ENCODE results near the gene TYW1. TPM values are rescaled to one million over a fixed set of nuclear protein-coding genes. Genes with fewer than 3 reads are reported as not detected.
"Not testable (repeated sequence)": the region's sequence is repeated elsewhere in the genome, so short reads cannot be mapped to it uniquely, and the experiment has no call there.

The TYW1 gene
- total and polyA plus RNA-seq, 12 donors: 6.7 to 15.1 (median 9.4) TPM

DNA sequence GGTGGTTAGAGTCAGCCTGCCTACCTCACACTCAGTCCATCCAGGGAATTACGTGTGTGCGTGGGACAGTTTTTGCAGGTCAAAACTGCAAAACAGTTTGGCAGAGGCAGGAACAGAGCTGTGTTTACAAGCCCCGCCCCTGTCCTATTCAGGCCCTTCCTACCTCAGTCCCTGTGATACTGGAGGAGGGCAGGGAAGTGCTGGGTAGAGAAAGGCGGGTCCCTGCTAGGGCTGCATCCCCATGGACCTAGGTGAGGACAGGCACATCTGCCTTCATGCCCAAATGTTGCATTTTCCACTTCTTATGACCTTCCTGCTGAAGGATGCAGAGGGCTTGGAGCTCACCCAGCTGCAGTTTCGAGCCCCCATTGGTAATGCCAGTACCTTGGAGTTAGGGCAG lies 26.3 kb upstream of the TYW1 start:
- intact Hi-C loops (cut with DNase I): no loop called here
- 75 to 78% methylated on average over 5 of the region's 5 CpGs for WGBS, 2 donors
- no peak overlapping the region for H3K27ac ChIP-seq

DNA sequence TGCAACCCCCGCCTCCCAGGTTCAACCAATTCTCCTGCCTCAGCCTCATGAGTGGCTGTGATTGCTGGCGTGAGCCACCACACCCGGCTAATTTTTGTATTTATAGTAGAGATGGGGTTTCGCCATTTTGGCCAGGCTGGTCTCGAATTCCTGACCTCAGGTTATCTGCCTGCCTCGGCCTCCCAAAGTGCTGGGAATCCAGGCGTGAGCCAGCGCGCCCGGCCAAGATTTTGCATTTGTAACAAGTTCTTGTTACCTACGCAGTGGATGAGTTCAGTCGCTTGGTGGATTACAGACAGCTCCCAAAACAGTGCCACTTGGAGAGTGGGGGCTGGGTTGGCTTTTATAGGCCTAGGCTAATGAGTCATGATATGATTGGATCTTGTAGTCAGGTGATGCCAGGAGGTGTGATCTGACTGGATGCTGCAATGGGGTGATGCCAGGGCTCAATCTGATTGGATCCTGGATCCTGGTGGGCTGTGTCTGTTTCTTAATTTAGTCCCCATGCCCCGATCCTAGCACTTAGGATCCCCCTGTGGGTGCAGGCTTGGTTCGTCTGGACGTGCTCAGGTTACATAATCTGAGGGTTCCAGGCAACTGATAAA lies 21.5 kb upstream of the TYW1 start:
- 82 to 85% methylated on average over 15 of the region's 15 CpGs for WGBS, 2 donors
- Histone ChIP-seq H3K27ac (no peak overlapping the region), H3K36me3 (no peaks in the 10 kb centered on the region), H3K4me3 (no peak overlapping the region), H3K4me1 (no peaks in the 10 kb centered on the region), H3K9me3 (peaks cover 0 to 8% (median under 1%) of the 10 kb centered on the region in 11 donors), H3K27me3 (no peaks in the 10 kb centered on the region)
- TF ChIP-seq, protein P1, sequence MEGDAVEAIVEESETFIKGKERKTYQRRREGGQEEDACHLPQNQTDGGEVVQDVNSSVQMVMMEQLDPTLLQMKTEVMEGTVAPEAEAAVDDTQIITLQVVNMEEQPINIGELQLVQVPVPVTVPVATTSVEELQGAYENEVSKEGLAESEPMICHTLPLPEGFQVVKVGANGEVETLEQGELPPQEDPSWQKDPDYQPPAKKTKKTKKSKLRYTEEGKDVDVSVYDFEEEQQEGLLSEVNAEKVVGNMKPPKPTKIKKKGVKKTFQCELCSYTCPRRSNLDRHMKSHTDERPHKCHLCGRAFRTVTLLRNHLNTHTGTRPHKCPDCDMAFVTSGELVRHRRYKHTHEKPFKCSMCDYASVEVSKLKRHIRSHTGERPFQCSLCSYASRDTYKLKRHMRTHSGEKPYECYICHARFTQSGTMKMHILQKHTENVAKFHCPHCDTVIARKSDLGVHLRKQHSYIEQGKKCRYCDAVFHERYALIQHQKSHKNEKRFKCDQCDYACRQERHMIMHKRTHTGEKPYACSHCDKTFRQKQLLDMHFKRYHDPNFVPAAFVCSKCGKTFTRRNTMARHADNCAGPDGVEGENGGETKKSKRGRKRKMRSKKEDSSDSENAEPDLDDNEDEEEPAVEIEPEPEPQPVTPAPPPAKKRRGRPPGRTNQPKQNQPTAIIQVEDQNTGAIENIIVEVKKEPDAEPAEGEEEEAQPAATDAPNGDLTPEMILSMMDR (IDR thresholded peaks at IDR 0.05): no peak
- intact Hi-C loops (cut with DNase I): no loop called here
- DNase-seq (no peak), ATAC-seq (no peak)

More for the DNA sequence above, 26.3 kb upstream of the TYW1 start:
- Histone ChIP-seq H3K4me1 (no peaks in the 10 kb centered on the region), H3K9me3 (no peaks in the 10 kb centered on the region), H3K27me3 (no peaks in the 10 kb centered on the region), H3K36me3 (no peaks in the 10 kb centered on the region), H3K4me3 (no peak overlapping the region)
- DNase-seq (no peak), ATAC-seq (no peak)
- TF ChIP-seq, protein P1 (IDR thresholded peaks at IDR 0.05): no peak

DNA sequence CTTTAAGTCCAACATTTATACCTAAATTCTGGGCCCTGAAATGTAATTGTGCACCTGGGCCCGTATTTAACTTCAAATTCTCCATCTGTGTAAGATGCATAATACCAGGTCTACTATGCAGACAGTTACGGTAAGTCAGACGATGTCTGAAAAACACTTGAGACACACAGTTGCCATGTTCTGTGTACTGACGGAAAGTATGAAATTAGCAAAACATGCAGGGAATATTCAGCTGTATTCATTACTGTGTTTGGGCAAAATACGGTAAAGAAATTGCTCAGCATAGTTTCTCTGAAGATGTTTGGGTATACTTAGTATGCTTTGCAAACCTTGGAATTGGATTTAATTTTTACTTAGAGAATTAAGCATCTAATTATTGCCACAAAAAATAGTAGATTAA lies 18.3 kb upstream of the TYW1 start:
- DNase-seq; H3K4me3 ChIP-seq; ATAC-seq; H3K4me1 ChIP-seq; H3K36me3 ChIP-seq; intact Hi-C loops (cut with DNase I); H3K27ac ChIP-seq; H3K27me3 ChIP-seq: not testable (repeated sequence)
- WGBS, 2 donors: 89 to 91% methylated on average over 4 of the region's 5 CpGs
- H3K9me3 ChIP-seq: peaks cover 0 to 20% (median 7%) of the 10 kb centered on the region in 11 donors

DNA sequence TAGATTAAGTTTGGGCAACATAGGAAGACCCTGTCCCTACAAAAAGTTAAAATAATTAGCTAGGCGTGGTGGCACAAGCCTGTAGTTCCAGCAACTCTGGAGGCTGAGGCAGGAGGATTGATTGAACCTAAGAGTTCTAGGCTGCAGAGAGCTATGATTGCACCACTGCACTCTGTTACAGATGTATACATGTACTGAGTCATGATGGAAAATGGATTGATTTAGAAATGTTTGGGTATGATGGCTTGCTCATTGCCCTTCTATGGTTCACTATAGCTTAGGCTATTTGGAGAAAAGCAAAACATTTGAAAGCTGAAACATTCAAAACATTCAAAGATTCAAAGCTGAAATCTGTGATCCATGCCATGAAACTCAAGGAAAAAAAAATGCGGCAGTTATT lies 17.6 kb upstream of the TYW1 start:
- WGBS, 2 donors: 93 to 95% methylated on average over 2 of the region's 2 CpGs
- DNase-seq; ATAC-seq; intact Hi-C loops (cut with DNase I); H3K4me3 ChIP-seq; H3K27me3 ChIP-seq; H3K4me1 ChIP-seq; H3K27ac ChIP-seq; H3K36me3 ChIP-seq: not testable (repeated sequence)
- peaks cover 0 to 20% (median 7%) of the 10 kb centered on the region in 11 donors for H3K9me3 ChIP-seq

DNA sequence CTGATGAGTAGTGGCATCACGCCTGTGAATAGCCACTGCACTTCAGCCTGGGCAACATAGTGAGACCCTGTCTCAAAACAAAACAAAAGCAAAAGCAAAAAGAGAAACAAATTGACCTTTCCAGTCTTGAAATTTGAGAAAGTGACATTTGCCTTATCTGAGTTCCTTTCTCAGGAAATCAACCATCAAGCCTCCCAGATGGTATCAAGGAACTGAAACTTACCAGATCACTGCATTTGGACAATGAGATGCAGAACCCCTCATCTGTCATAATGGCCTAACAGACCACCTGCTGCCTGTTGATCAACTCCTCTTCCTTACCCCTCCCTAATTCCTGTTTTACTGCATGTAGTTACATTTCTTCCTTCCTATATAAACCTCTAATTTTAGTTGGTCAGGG lies 16.3 kb upstream of the TYW1 start:
- H3K27ac ChIP-seq; H3K36me3 ChIP-seq; intact Hi-C loops (cut with DNase I); DNase-seq; ATAC-seq; H3K27me3 ChIP-seq; H3K4me3 ChIP-seq; H3K4me1 ChIP-seq: not testable (repeated sequence)
- H3K9me3 ChIP-seq: peaks cover 0 to 20% (median 7%) of the 10 kb centered on the region in 11 donors
- 85 to 97% methylated on average over 1 of the region's 1 CpG for WGBS, 2 donors

DNA sequence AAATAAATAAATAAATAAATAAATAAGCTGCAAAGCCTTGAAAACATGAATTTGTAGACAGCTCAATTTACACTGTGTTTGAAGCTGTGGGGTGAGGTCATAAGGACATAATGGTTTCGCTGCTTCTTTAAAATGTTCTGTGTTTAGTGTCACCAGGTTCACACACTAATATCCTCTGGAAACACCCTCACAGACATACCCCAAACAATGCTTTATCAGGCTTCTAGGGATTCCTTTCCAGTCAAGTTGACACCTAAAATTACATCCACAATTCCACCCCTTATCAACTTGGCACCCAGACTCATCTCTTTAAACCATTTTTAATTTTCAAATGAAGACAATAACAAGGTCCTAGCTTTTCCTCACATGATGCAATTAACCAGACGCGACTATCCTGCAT lies 7.1 kb upstream of the TYW1 start:
- H3K4me3 ChIP-seq; H3K27me3 ChIP-seq; DNase-seq; H3K9me3 ChIP-seq; intact Hi-C loops (cut with DNase I): not testable (repeated sequence)
- H3K27ac ChIP-seq: peak overlapping the region in 2 of 10 donors; percentile 12 to 30
- ATAC-seq: peak in 4 of 8 donors; percentile 25 to 73 (median 40)
- 73 to 80% methylated on average over 1 of the region's 3 CpGs for WGBS, 2 donors
- H3K4me1 ChIP-seq: peaks cover 0 to 25% (median 14%) of the 10 kb centered on the region in 9 donors
- H3K36me3 ChIP-seq: peaks cover 0 to 80% (median 52%) of the 10 kb centered on the region in 9 donors

DNA sequence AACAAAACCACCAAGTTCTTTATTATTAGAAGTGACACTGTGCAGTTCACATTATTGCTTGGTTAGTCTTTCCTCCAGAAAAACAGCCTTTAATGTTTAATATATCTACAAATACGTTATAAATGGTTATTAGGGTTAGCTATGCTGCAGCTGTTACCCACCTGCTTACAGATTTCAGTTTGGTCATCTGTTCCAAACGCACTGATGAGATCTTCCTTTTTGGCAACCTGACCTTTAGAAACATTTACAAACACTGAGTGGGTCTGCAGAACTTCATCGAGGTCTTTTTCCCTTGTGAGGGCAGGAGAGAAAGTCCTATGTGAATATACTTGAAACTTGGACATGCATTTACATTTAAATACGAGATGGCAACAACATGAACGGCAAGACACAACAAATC lies 2.6 kb upstream of the TYW1 start:
- intact Hi-C loops (cut with DNase I): loop anchor here in 2 of 10 donors (5.0 to 10.0 kb wide), 2 partner anchors 69 to 72 kb away; partner anchors contain the start of gene TMEM248 (in 2 of the 2)
- ATAC-seq, H3K27me3 ChIP-seq, H3K9me3 ChIP-seq, DNase-seq: not testable (repeated sequence)
- Histone ChIP-seq H3K36me3 (peaks cover 0 to 57% (median 37%) of the 10 kb centered on the region in 9 donors), H3K4me3 (peak overlapping the region in 9 of 10 donors; percentile 69 to 95 (median 81)), H3K4me1 (peaks cover 5 to 37% (median 22%) of the 10 kb centered on the region in 9 donors), H3K27ac (peak overlapping the region; percentile 90 to 100 (median 98))
- 41 to 50% methylated on average over 5 of the region's 5 CpGs for WGBS, 2 donors
